ENCODE results near the gene ZFYVE19. TPM values are rescaled to one million over a fixed set of nuclear protein-coding genes. Genes with fewer than 3 reads are reported as not detected.

The ZFYVE19 gene
- polyA plus RNA-seq, 3 donors, result 8.2 to 62.9 (median 10.3) TPM

DNA sequence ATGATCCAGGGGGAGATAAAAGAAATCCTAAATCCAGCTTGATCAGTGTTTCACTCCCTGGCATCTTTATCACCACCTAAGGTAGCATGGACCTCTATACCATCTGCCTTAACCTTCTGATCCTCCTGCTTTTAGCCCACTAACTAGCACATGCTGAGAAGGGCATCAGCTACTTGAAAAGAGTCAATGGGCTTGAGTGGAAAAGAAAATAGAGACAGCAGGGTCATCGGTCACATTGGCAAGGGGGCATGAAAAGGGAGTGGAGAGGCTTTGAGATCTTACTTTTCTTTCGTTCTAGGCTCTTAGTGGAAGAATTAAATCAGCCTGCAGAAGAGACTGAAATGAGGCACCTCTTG lies 239 bp upstream of the ZFYVE19 start:
- peak overlapping the region; percentile 72 to 85 for H3K27ac ChIP-seq (ENCODE audit: low read depth in 1 of 2, low read length in 2 of 2)
- H3K4me3 Mint-ChIP-seq, result peak overlapping the region; percentile 97
- TF ChIP-seq, protein P1, sequence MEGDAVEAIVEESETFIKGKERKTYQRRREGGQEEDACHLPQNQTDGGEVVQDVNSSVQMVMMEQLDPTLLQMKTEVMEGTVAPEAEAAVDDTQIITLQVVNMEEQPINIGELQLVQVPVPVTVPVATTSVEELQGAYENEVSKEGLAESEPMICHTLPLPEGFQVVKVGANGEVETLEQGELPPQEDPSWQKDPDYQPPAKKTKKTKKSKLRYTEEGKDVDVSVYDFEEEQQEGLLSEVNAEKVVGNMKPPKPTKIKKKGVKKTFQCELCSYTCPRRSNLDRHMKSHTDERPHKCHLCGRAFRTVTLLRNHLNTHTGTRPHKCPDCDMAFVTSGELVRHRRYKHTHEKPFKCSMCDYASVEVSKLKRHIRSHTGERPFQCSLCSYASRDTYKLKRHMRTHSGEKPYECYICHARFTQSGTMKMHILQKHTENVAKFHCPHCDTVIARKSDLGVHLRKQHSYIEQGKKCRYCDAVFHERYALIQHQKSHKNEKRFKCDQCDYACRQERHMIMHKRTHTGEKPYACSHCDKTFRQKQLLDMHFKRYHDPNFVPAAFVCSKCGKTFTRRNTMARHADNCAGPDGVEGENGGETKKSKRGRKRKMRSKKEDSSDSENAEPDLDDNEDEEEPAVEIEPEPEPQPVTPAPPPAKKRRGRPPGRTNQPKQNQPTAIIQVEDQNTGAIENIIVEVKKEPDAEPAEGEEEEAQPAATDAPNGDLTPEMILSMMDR (IDR thresholded peaks at IDR 0.05), result no peak
- peak overlapping the region; percentile 86 to 97 (median 94) for H3K27ac Mint-ChIP-seq
- peak overlapping the region; percentile 89 for H3K9ac ChIP-seq (ENCODE audit: insufficient read depth, low read length, poor library complexity, severe bottlenecking)
- no peaks in the 10 kb centered on the region for H3K9me3 ChIP-seq (replicated peaks in 1 of 2; ENCODE audit: control insufficient read depth in 1 of 2, insufficient read depth in 1 of 2, low read length in 2 of 2)
- WGBS (ENCODE audit: insufficient coverage), result 0% methylated on average over 1 of the region's 2 CpGs
- H3K4me1 ChIP-seq (ENCODE audit: control insufficient read depth in 1 of 2, insufficient read depth in 2 of 2, low read length in 2 of 2), result peaks cover 14 to 21% of the 10 kb centered on the region in 2 donors
- H3K9me3 Mint-ChIP-seq, result peaks cover 0 to 2% (median 0%) of the 10 kb centered on the region in 7 donors
- H3K4me1 Mint-ChIP-seq, result peaks cover 27% of the 10 kb centered on the region
- peak overlapping the region; percentile 82 to 100 (median 97) for H3K4me3 ChIP-seq (replicated peaks in 1 of 3; ENCODE audit: low read depth in 2 of 3, low read length in 3 of 3)
- H4K20me1 ChIP-seq (ENCODE audit: insufficient read depth, low read length), result peaks cover 4% of the 10 kb centered on the region
- H2AFZ ChIP-seq (ENCODE audit: insufficient read depth, low read depth, low read length, poor library complexity, severe bottlenecking), result peak overlapping the region; percentile 100
- no peak for DNase-seq
- no peaks in the 10 kb centered on the region for H3K27me3 ChIP-seq (ENCODE audit: control insufficient read depth in 2 of 2, insufficient read depth in 2 of 2, low read length in 2 of 2)
- H3K4me2 ChIP-seq (replicated peaks; ENCODE audit: extremely low read depth, low read length, poor library complexity, severe bottlenecking), result peak overlapping the region; percentile 81
- H3K79me2 ChIP-seq (ENCODE audit: insufficient read depth, low read length), result peaks cover 59% of the 10 kb centered on the region
- intact Hi-C loops (cut with micrococcal nuclease), result loop anchor here (1.0 to 10.0 kb wide), 5 partner anchors 46 to 112 kb away; partner anchors contain the start of genes RAD51 (in 1 of the 2), RMDN3 (in 1 of the 2) and VPS18 (in 1 of the 2)
- peaks cover 22 to 40% of the 10 kb centered on the region in 2 donors for H3K36me3 ChIP-seq (replicated peaks in 1 of 2; ENCODE audit: control insufficient read depth in 1 of 2, insufficient read depth in 2 of 2, low read length in 2 of 2)
- H3K36me3 Mint-ChIP-seq, result peaks cover 20 to 41% of the 10 kb centered on the region in 2 donors
- peaks cover 0 to 3% (median 3%) of the 10 kb centered on the region in 3 donors for H3K27me3 Mint-ChIP-seq (ENCODE audit: low read depth in 3 of 3)

DNA sequence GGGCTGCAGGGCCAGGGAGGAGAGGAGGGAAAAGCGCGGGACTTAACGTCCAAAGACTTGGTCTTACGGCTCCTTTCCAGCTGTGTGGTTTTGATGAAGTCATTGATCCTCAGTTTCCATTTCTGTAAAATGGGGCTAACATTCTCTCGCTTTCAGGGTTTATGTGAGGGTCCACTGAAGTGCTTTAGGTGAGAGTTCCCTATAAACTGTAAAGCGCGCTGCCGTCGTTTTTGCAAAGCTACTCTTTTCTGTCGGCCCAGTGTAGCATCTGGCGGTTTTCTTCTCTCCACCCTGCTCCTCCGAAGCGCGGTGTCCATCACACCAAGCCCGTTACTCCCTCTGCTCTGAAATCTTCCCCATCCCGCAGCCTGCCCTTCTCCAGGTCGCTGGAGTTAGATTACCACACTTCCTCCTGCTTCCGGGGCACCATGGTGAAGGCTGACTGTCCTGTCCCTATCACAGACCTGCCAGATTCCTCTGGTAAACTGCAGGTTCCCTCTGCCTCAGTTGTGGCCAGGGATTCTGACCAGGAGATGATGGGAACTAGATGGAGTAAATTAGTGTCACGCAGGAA lies 1.1 kb downstream of the ZFYVE19 start:
- Mint-ChIP-seq H3K4me1 (peaks cover 27% of the 10 kb centered on the region), H3K4me3 (peak overlapping the region; percentile 97), H3K36me3 (peaks cover 23 to 42% of the 10 kb centered on the region in 2 donors), H3K27me3 (ENCODE audit: low read depth in 3 of 3) (peaks cover 0 to 4% (median 3%) of the 10 kb centered on the region in 3 donors), H3K27ac (peak overlapping the region in 5 of 7 donors; percentile 68 to 97 (median 95)), H3K9me3 (peaks cover 0 to 2% (median 0%) of the 10 kb centered on the region in 7 donors)
- no peak for DNase-seq
- Histone ChIP-seq H3K9ac (ENCODE audit: insufficient read depth, low read length, poor library complexity, severe bottlenecking) (peak overlapping the region; percentile 89), H3K27me3 (ENCODE audit: control insufficient read depth in 2 of 2, insufficient read depth in 2 of 2, low read length in 2 of 2) (no peaks in the 10 kb centered on the region), H3K4me1 (ENCODE audit: control insufficient read depth in 1 of 2, insufficient read depth in 2 of 2, low read length in 2 of 2) (peaks cover 14 to 21% of the 10 kb centered on the region in 2 donors), H3K36me3 (replicated peaks in 1 of 2; ENCODE audit: control insufficient read depth in 1 of 2, insufficient read depth in 2 of 2, low read length in 2 of 2) (peaks cover 20 to 44% of the 10 kb centered on the region in 2 donors), H2AFZ (ENCODE audit: insufficient read depth, low read depth, low read length, poor library complexity, severe bottlenecking) (peak overlapping the region; percentile 100), H3K4me2 (replicated peaks; ENCODE audit: extremely low read depth, low read length, poor library complexity, severe bottlenecking) (peak overlapping the region; percentile 81), H3K4me3 (replicated peaks in 1 of 3; ENCODE audit: low read depth in 2 of 3, low read length in 3 of 3) (peak overlapping the region; percentile 82 to 100 (median 97)), H3K79me2 (ENCODE audit: insufficient read depth, low read length) (peaks cover 50% of the 10 kb centered on the region), H3K27ac (ENCODE audit: low read depth in 1 of 2, low read length in 2 of 2) (peak overlapping the region in 1 of 2 donors; percentile 85), H4K20me1 (ENCODE audit: insufficient read depth, low read length) (no peaks in the 10 kb centered on the region), H3K9me3 (replicated peaks in 1 of 2; ENCODE audit: control insufficient read depth in 1 of 2, insufficient read depth in 1 of 2, low read length in 2 of 2) (no peaks in the 10 kb centered on the region)
- intact Hi-C loops (cut with micrococcal nuclease), result loop anchor here (1.0 to 10.0 kb wide), 5 partner anchors 47 to 114 kb away; partner anchors contain the start of genes RAD51 (in 1 of the 2), RMDN3 (in 1 of the 2) and VPS18 (in 1 of the 2)
- TF ChIP-seq, protein P1 (IDR thresholded peaks at IDR 0.05), result no peak
- WGBS (ENCODE audit: insufficient coverage), result 7% methylated on average over 19 of the region's 19 CpGs

Data from CD14-positive monocyte (primary cell).